HG03039 (cell line): ENCODE data around the gene COA8.

ENCODE experiments used
- ATAC-seq: cut with Tn5 transposase; IDR thresholded peaks from one replicate; pipeline ENCODE4 v1.9.1; 2021; ENCODE audit warnings: mild to moderate bottlenecking, moderate library complexity; ENCODE audit not compliant: unreplicated experiment

Gene COA8

GRCh38 chr14:103562429-103563225, at the start of gene COA8, which contains the start of gene BAG5:
Gene COA8, plus strand, starts transcription at chr14:103562960. Its CDS starts 42 bp downstream, at chr14:103563002.
Gene BAG5, minus strand, starts transcription at chr14:103562657. Its CDS starts 1,493 bp downstream, at chr14:103561164.
- peak; percentile 65 for ATAC-seq

GRCh38 chr14:103514596-103515421, 48.0 kb upstream of the COA8 start:
- no peak for ATAC-seq

GRCh38 chr14:103516426-103517173, 46.2 kb upstream of the COA8 start:
- no peak for ATAC-seq

- ATAC-seq, result no peak
Measured at GRCh38 chr14:103517174-103517566, 45.6 kb upstream of the COA8 start.

- ATAC-seq, result no peak
Measured at GRCh38 chr14:103517721-103518421, 44.9 kb upstream of the COA8 start.

GRCh38 chr14:103518422-103519042, 44.2 kb upstream of the COA8 start:
- ATAC-seq, result no peak

- ATAC-seq, result no peak
Measured at GRCh38 chr14:103519043-103519836, 43.5 kb upstream of the COA8 start.

GRCh38 chr14:103519837-103520212, 42.9 kb upstream of the COA8 start:
- no peak for ATAC-seq

GRCh38 chr14:103520269-103520656, 42.5 kb upstream of the COA8 start:
- ATAC-seq, result no peak

GRCh38 chr14:103520657-103521437, 41.9 kb upstream of the COA8 start:
- no peak for ATAC-seq

- no peak for ATAC-seq
Measured at GRCh38 chr14:103521438-103521950, 41.3 kb upstream of the COA8 start.

- no peak for ATAC-seq
Measured at GRCh38 chr14:103521951-103522563, 40.7 kb upstream of the COA8 start.

GRCh38 chr14:103522649-103523574, 39.8 kb upstream of the COA8 start, which contains the start of gene CKB:
Gene CKB, minus strand, starts transcription at chr14:103522830. Its CDS starts 337 bp downstream, at chr14:103522493.
- no peak for ATAC-seq

- no peak for ATAC-seq
Measured at GRCh38 chr14:103523575-103523954, 39.2 kb upstream of the COA8 start.

GRCh38 chr14:103524002-103524935, 38.5 kb upstream of the COA8 start:
- no peak for ATAC-seq
